K562 (cell line): ENCODE measurements around the gene PI4KA. TPM values are rescaled to one million over a fixed set of nuclear protein-coding genes. Genes with fewer than 3 reads are reported as not detected.
A peak's percentile ranks its signal among the peaks of the same experiment; 100 is the strongest.

Source experiments
- BHLHE40 ChIP-seq: IDR thresholded peaks from 2 replicates; pipeline ENCODE4 v1.6.1; 2011; ENCODE audit warnings: low read length, improper control_type of control experiment
- BMI1 ChIP-seq: fragments of 150-350 bp; IDR thresholded peaks from 2 replicates; pipeline ENCODE4 v1.6.1; 2014; ENCODE audit warnings: low read length
- CAMTA2 ChIP-seq: fragments of 250-450 bp; sonication (Bioruptor Pico); conservative IDR thresholded peaks from 2 replicates; pipeline ENCODE4 v1.5.1; 2022
- CREB1 ChIP-seq, 2 experiments: sonication (generic) in 1 of 2; formaldehyde crosslinking in 1 of 2; IDR thresholded peaks; 2 replicates each; pipeline versions ENCODE4 v1.6.1 to v1.8.0; 2012 to 2022; ENCODE audit warnings: inconsistent platforms in 1 of 2, mild to moderate bottlenecking in 1 of 2, missing genetic modification reagents in 1 of 2, moderate library complexity in 1 of 2
- E2F4 ChIP-seq: sonication (generic); formaldehyde crosslinking; IDR thresholded peaks from 2 replicates; pipeline ENCODE4 v1.8.0; 2022; ENCODE audit warnings: mild to moderate bottlenecking, low read depth, missing genetic modification reagents
- ERF ChIP-seq: fragments of 450-650 bp; formaldehyde crosslinking; IDR thresholded peaks from 2 replicates; pipeline ENCODE4 v1.4.0; 2020; ENCODE audit warnings: mild to moderate bottlenecking, mixed read lengths
- MIER1 ChIP-seq: fragments of 450-650 bp; IDR thresholded peaks from 2 replicates; pipeline ENCODE4 v1.6.1; 2016; ENCODE audit warnings: antibody characterized with exemption, mild to moderate bottlenecking, low read depth
- TFAP4 ChIP-seq: sonication (generic); formaldehyde crosslinking; IDR thresholded peaks from 2 replicates; pipeline ENCODE4 v1.8.0; 2022; ENCODE audit warnings: missing genetic modification reagents, mild to moderate bottlenecking, moderate library complexity, borderline replicate concordance
- ZBTB34 ChIP-seq: fragments of 250-450 bp; sonication (Bioruptor Pico); IDR thresholded peaks from 2 replicates; pipeline ENCODE4 v1.8.0; 2021; ENCODE audit warnings: mild to moderate bottlenecking, moderate library complexity
- ZNF316 ChIP-seq: fragments of 450-650 bp; IDR thresholded peaks from 2 replicates; pipeline ENCODE4 v1.6.1; 2016
- ZNF699 ChIP-seq: fragments of 250-450 bp; sonication (Bioruptor Pico); IDR thresholded peaks from 2 replicates; pipeline ENCODE4 v1.8.0; 2021; ENCODE audit warnings: mild to moderate bottlenecking, moderate library complexity; ENCODE audit not compliant: insufficient replicate concordance
- polyA plus RNA-seq, 8 experiments: library from polyadenylated mRNA; depleted of rRNA in 4 of 8; stranded (reverse) in 5 of 8; unstranded in 3 of 8; fragments of >200 nt; fragmentation: Nextera tagmentation in 2 of 8; fragmentation: Illumina TruSeq in 1 of 8; extraction: Ambion mirVana in 2 of 8; extraction: Trizol in 1 of 8; gene quantifications; 2 replicates each; pipeline versions ENCODE4 v1.2.1 to v1.2.3, GENCODE V29; 2011 to 2014; ENCODE audit warnings: inconsistent platforms in 1 of 8, missing spikeins in 1 of 8
- total RNA-seq, 7 experiments: library from RNA; depleted of rRNA in 6 of 7; stranded (reverse); fragments of >200 nt in 6 of 7; fragmentation: Illumina TruSeq in 2 of 7; extraction: Trizol in 2 of 7; gene quantifications; 2 replicates each; pipeline versions ENCODE4 v1.2.1 to v1.2.3, GENCODE V29; 2011 to 2021; ENCODE audit warnings: low replicate concordance in 1 of 7

The PI4KA gene
- total and polyA plus RNA-seq, 9 of the 15 experiments (the other 6 are each of a cell fraction or from before 2014, with no cell fraction given): 7.3 to 187 (median 84.7) TPM

- TF ChIP-seq CREB1 (IDR thresholded peaks at IDR 0.05): no peak
- TF ChIP-seq CREB1 (CRISPR knock-in tag; IDR thresholded peaks at IDR 0.05): no peak
- TF ChIP-seq ZBTB34 (CRISPR knock-in tag): no peak
- no peak for TF ChIP-seq CAMTA2 (CRISPR knock-in tag)
- TF ChIP-seq TFAP4 (CRISPR knock-in tag): no peak
- TF ChIP-seq MIER1: no peak
- peak; percentile 31 for TF ChIP-seq ZNF699 (CRISPR knock-in tag)
- no peak for TF ChIP-seq BHLHE40
- no peak for TF ChIP-seq ERF (CRISPR knock-in tag)
- TF ChIP-seq E2F4: no peak
- no peak for TF ChIP-seq BMI1
- peak; percentile 81 for TF ChIP-seq ZNF316
Observed at GRCh38 chr22:20666560-20666959, 192.1 kb downstream of the PI4KA start (continued).
